GM10248 (cell line): ENCODE data around the gene MISP.

Source experiments
- CTCF ChIA-PET: fragments of 300-600 bp; sonication (Branson Sonifier 250); formaldehyde crosslinking; extraction: SDS; loops from one replicate; lab custom pipeline; 2021; ENCODE audit warnings: antibody characterized with exemption; lab: Yijun Ruan, JAX
- POLR2A ChIA-PET: fragments of 350-650 bp; sonication (Branson Sonifier 250); formaldehyde crosslinking; extraction: SDS; loops from one replicate; lab custom pipeline; 2020; ENCODE audit warnings: antibody characterized with exemption; lab: Yijun Ruan, JAX
- DNase-seq: peaks from one replicate; pipeline ENCODE4 v3.0.0; 2012; ENCODE audit errors: extremely low spot score
- CTCF ChIP-seq: IDR thresholded peaks from 2 replicates; pipeline ENCODE4 v1.5.1; 2012; ENCODE audit warnings: mild to moderate bottlenecking, low read depth; ENCODE audit errors: extremely low read depth, missing control alignments, control extremely low read depth

The MISP gene

GRCh38 chr19:796692-797527, 46.0 kb downstream of the MISP start, which contains the start of gene PTBP1:
PTBP1 (plus strand) TSS chr19:797452; CDS start chr19:797498, 46 bp downstream.
- ChIA-PET CTCF (no interaction called here), POLR2A (interaction anchor here (1.0 kb wide), 1 partner anchor 216 kb away, joined by 3 read pairs; no protein-coding TSS in a partner anchor)
- TF ChIP-seq CTCF, result no peak
- DNase-seq, result peak; percentile 99

- ChIA-PET CTCF (no interaction called here), POLR2A (interaction anchor here (0.5 to 1.1 kb wide), 2 partner anchors 17 to 81 kb away, joined by 3 to 4 read pairs; no protein-coding TSS in a partner anchor)
- DNase-seq, result peak; percentile 98
- no peak for TF ChIP-seq CTCF
Observed at GRCh38 chr19:797528-798414, 46.9 kb downstream of the MISP start.

GRCh38 chr19:798415-799075, 47.6 kb downstream of the MISP start:
- peak; percentile 28 for DNase-seq
- POLR2A ChIA-PET, result interaction anchor here (0.5 to 3.3 kb wide), 4 partner anchors 12 to 81 kb away, joined by 3 to 14 read pairs (median 4); no protein-coding TSS in a partner anchor
- CTCF ChIA-PET, result no interaction called here
- TF ChIP-seq CTCF, result no peak

- no peak for DNase-seq
- CTCF ChIA-PET, result no interaction called here
- POLR2A ChIA-PET, result interaction anchor here (0.7 to 3.3 kb wide), 3 partner anchors 11 to 79 kb away, joined by 3 to 14 read pairs (median 3); no protein-coding TSS in a partner anchor
- no peak for TF ChIP-seq CTCF
Observed at GRCh38 chr19:799076-799881, 48.4 kb downstream of the MISP start.

- POLR2A ChIA-PET, result interaction anchor here (3.3 kb wide), 1 partner anchor 10 kb away, joined by 14 read pairs; no protein-coding TSS in a partner anchor
- no peak for TF ChIP-seq CTCF
- CTCF ChIA-PET, result no interaction called here
- DNase-seq, result no peak
Observed at GRCh38 chr19:800360-801029, 49.6 kb downstream of the MISP start.
